Right atrium auricular region (tissue), 2 donors: Measurements from ENCODE around the gene RYR3. TPM values are rescaled to one million over a fixed set of nuclear protein-coding genes. Genes with fewer than 3 reads are reported as not detected.

Experiments used
- DNase-seq: peaks from one replicate; pipeline ENCODE4 v3.0.0-alpha.2; 2019; ENCODE audit warnings: low spot score
- H3K27ac ChIP-seq, 2 donors: fragments of 200-600 bp; sonication (generic); 1 replicate in 1 of 2; 2 replicates in 1 of 2; pipeline ENCODE4 v1.5.1; 2016 to 2019
- H3K27me3 ChIP-seq, 2 donors: fragments of 200-600 bp; sonication (generic); one replicate each; pipeline versions ENCODE4 v1.5.1 to v1.6.0; 2017 to 2019
- H3K36me3 ChIP-seq: fragments of 200-600 bp; sonication (generic); one replicate; pipeline ENCODE4 v1.5.1; 2016
- H3K4me1 ChIP-seq, 2 donors: fragments of 200-600 bp; sonication (generic); one replicate each; pipeline versions ENCODE4 v1.5.1 to v1.6.0; 2017 to 2019
- H3K4me3 ChIP-seq, 2 donors: fragments of 200-600 bp; sonication (generic); 1 replicate in 1 of 2; 2 replicates in 1 of 2; pipeline ENCODE4 v1.5.1; 2017 to 2019; ENCODE audit warnings: mild to moderate bottlenecking in 1 of 2, moderate library complexity in 1 of 2
- H3K9me3 ChIP-seq, 2 donors: fragments of 200-600 bp; sonication (generic); one replicate each; pipeline ENCODE4 v1.5.1; 2019
- CTCF ChIP-seq, 2 donors: fragments of 200-600 bp; sonication (generic); IDR thresholded peaks; one replicate each; pipeline ENCODE4 v1.5.1; 2019; ENCODE audit warnings: antibody characterized with exemption in 2 of 2
- total RNA-seq, 2 donors: library from RNA; depleted of rRNA; stranded (reverse); fragments of >200 nt; gene quantifications; one replicate each; pipeline ENCODE4 v1.1.0, GENCODE V29; 2016

RYR3 gene
- total RNA-seq, 2 donors from 2014 or later: 0.08 to 0.11 TPM

- no peak overlapping the region for H3K27ac ChIP-seq
- DNase-seq: no peak
- no peak for TF ChIP-seq CTCF (IDR thresholded peaks at IDR 0.05)
- no peaks in the 10 kb centered on the region for H3K9me3 ChIP-seq
- H3K27me3 ChIP-seq: no peaks in the 10 kb centered on the region
- no peaks in the 10 kb centered on the region for H3K4me1 ChIP-seq
- H3K4me3 ChIP-seq: no peak overlapping the region
- no peaks in the 10 kb centered on the region for H3K36me3 ChIP-seq
These were observed 554.6 kb downstream of the RYR3 start for GRCh38 chr15:33865416-33865815.

- no peak for TF ChIP-seq CTCF (IDR thresholded peaks at IDR 0.05)
- Histone ChIP-seq H3K4me3 (no peak overlapping the region), H3K4me1 (no peaks in the 10 kb centered on the region), H3K27me3 (no peaks in the 10 kb centered on the region), H3K9me3 (no peaks in the 10 kb centered on the region), H3K36me3 (no peaks in the 10 kb centered on the region), H3K27ac (no peak overlapping the region)
- no peak for DNase-seq
These were observed 555.5 kb downstream of the RYR3 start for GRCh38 chr15:33866101-33866737.

GRCh38 chr15:33871980-33872379 is 561.2 kb downstream of the RYR3 start:
- no peak overlapping the region for H3K27ac ChIP-seq
- TF ChIP-seq CTCF (IDR thresholded peaks at IDR 0.05): no peak
- DNase-seq: no peak
- no peak overlapping the region for H3K4me3 ChIP-seq
- H3K4me1 ChIP-seq: no peaks in the 10 kb centered on the region
- no peaks in the 10 kb centered on the region for H3K27me3 ChIP-seq
- no peaks in the 10 kb centered on the region for H3K36me3 ChIP-seq
- no peaks in the 10 kb centered on the region for H3K9me3 ChIP-seq

- no peak for TF ChIP-seq CTCF (IDR thresholded peaks at IDR 0.05)
- Histone ChIP-seq H3K4me1 (no peaks in the 10 kb centered on the region), H3K27ac (no peak overlapping the region), H3K36me3 (no peaks in the 10 kb centered on the region), H3K4me3 (no peak overlapping the region), H3K9me3 (no peaks in the 10 kb centered on the region), H3K27me3 (no peaks in the 10 kb centered on the region)
- DNase-seq: no peak
These were observed 561.8 kb downstream of the RYR3 start for GRCh38 chr15:33872416-33873106.

GRCh38 chr15:33874156-33874555 is 563.4 kb downstream of the RYR3 start:
- no peak for TF ChIP-seq CTCF (IDR thresholded peaks at IDR 0.05)
- Histone ChIP-seq H3K4me3 (no peak overlapping the region), H3K27me3 (no peaks in the 10 kb centered on the region), H3K4me1 (no peaks in the 10 kb centered on the region), H3K36me3 (no peaks in the 10 kb centered on the region), H3K27ac (no peak overlapping the region), H3K9me3 (no peaks in the 10 kb centered on the region)
- DNase-seq: no peak
